GM21786 (cell line): Measurements from ENCODE around the gene SLC26A2.

ENCODE experiments used
- ATAC-seq: cut with Tn5 transposase; IDR thresholded peaks from one replicate; pipeline ENCODE4 v1.9.1; 2021; ENCODE audit not compliant: unreplicated experiment

SLC26A2 gene

DNA sequence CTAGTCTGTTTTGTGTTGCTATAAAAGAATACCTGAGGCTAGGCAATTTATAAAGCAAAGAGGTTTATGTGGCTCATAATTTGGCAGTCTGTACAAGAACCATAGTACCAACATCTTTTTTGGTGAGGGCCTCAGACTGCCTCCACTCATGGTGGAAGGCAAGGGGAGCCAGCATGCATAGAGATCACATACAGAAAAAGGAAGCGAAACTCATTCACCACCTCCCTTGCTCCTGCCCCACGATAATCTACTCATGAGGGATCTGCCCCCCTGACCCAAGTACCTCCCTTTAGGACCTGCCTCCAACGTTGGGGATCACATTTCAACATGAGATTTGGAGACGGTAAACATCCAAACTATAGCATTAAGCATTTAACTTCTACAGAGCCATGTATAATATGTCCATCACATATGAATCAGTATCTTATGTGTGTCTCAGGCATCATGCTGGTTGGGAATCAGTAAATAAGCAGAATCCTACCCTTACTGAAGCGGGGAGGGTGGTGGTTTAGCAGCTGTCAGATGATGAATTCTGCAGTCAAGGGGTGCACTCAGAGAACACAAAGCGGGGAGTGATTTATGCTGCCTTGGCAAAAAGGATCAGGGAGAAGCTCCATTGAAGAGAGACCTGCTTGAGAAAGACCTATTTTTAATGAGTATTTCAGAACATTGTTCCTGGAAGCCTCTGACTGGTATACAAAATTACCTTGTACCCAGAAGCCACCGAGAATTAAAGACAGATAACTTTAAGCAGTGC, 74.8 kb downstream of the SLC26A2 start:
- peak; percentile 98 for ATAC-seq

DNA sequence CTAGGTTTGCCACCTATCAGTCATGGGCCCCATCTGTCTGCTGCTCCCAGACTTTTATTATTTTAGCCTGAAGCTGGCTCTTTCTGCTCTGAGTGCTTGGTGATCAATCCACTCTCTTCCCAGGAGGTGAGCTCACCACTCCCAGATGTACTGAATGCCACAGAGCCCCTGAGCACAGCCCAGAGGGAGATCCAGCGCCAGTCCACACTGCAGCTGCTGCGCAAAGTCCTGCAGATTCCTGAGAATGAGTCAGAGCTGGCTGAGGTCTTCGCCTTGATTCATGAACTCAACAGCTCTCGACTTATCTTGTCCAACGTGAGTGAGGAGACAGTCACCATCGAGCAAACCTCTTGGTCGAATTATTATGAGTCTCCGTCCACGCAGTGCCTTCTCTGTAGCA, 76.0 kb downstream of the SLC26A2 start:
- ATAC-seq, result no peak
